Measurements from ENCODE around the gene ZNF701. TPM values are rescaled to one million over a fixed set of nuclear protein-coding genes. Genes with fewer than 3 reads are reported as not detected.
A peak's percentile ranks its signal among the peaks of the same experiment; 100 is the strongest.
"Not testable (repeated sequence)": the region's sequence is repeated elsewhere in the genome, so short reads cannot be mapped to it uniquely, and the experiment has no call there.

Gene ZNF701
- total RNA-seq (2014; rRNA removed; shearing (Covaris generic)), result 4.9 and 6.3 TPM in 2 replicates

DNA sequence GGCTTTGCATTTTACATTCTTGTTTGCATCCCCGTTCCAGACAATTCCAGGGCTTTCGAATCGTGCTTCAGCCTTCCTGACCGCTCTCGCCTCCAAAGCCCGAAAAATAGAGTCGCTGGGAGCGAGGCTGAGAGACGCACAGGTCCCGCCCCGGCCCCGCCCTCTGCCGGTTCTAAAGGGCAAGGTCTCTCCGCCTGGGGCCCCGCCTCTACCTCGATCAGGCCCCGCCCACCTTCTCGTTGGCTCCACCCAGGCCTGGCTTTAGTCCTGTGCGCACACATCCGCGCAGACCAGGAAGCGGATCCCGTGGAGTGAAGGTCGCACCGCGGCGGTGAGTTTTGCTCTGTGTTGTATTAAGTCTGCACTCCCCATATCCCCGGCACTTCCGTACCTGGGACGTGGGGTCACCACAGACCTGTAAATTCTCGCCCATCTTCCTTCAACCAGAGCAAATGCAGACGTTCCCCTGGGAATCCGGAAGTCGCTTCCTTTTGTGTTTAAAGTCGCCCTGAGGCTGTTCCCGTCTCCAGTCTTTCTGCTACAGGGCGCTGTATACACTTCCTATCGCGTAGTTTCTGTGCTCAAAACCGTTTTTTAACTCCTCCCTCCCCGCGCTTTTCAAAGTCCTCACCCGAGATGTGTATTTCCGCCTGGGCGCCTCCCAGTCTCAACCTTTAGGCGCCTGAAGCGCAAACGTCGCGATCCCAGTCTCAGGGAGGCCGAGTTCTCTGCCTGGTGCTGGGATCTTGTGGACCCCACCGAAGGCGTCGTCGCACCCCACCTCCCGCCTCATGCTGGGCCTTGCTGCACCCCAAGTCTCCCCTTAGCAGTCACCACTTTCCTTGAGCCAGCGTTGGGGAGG, at the start of gene ZNF701:
Gene ZNF701, plus strand, starts transcription at position 288 of the 862 bp plus-strand sequence. CDS start 3,861 bp downstream, outside the sequence.
- DNase-seq (ENCODE audit: low spot score), result peak; percentile 82

DNA sequence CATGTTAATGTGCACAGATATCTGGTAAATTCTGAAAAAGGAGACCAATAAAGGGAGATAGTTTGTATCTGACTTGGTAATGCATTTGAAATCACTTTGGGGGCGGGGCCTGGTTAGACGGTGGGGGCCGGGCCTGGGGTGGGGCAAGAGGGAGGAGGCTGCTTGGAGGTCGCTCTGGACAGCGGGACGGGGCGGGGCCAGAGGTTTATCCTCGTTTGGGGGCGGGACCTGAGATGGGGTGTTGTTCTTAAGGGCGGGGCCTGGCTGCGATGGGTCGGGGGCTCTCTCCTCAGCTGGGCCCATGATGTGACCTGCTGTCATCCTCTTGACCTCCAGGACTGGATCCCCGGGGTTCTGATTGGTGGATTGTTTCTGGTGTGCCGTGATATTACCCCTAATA, 47.5 kb upstream of the ZNF701 start:
- no peak for DNase-seq (ENCODE audit: low spot score)

DNA sequence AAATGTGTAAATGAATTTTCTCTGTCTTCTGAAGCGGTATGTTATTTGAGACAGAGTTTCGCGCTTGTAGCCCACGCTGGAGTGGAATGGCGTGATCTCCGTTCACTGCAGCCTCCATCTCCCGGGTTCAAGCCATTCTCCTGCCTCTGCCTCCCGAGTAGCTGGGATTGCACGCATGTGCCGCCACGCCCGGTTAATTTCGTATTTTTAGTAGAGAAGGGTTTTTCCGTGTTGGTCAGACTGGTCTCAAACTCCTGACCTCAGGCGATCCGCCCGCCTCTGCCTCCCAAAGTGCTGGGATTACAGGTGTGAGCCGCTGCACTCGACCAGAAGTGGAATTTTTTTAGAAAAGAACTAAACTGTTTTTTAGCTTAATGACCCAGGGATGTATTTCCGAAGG, 46.0 kb upstream of the ZNF701 start:
- no peak for DNase-seq (ENCODE audit: low spot score)

- peak; percentile 48 for DNase-seq (ENCODE audit: low spot score)
These were observed 42.7 kb upstream of the ZNF701 start, which contains the start of gene ZNF808 for GRCh38 chr19:52527134-52527955. ZNF808 (plus strand) TSS chr19:52527668; CDS start chr19:52543285, 15,617 bp downstream.

- no peak for DNase-seq (ENCODE audit: low spot score)
These were observed 42.1 kb upstream of the ZNF701 start for GRCh38 chr19:52527956-52528351.

- DNase-seq (ENCODE audit: low spot score), result no peak
These were observed 37.6 kb upstream of the ZNF701 start for GRCh38 chr19:52532480-52532879.

DNA sequence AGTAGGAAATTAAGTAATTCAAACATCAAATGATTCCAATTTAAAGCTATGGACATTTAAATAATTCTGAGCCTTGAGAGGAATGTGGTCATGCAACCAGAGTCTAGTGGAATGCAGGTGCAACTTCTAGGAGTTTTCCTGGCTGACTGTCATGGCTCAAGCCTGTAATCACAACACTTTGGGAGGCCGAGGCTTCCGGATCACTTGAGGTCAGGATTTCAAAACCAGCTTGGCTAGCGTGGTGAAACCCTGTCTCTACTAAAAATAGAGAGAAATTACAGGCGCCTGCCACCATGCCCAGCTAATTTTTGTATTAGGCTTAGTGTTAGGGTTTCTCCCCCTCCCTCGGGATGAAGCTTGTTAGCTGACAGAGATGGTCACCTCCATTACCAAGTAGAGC, 36.2 kb upstream of the ZNF701 start:
- no peak for DNase-seq (ENCODE audit: low spot score)

GRCh38 chr19:52535385-52535770, 34.7 kb upstream of the ZNF701 start:
- DNase-seq (ENCODE audit: low spot score), result not testable (repeated sequence)

GRCh38 chr19:52535771-52536447, 34.2 kb upstream of the ZNF701 start:
- no peak for DNase-seq (ENCODE audit: low spot score)

DNA sequence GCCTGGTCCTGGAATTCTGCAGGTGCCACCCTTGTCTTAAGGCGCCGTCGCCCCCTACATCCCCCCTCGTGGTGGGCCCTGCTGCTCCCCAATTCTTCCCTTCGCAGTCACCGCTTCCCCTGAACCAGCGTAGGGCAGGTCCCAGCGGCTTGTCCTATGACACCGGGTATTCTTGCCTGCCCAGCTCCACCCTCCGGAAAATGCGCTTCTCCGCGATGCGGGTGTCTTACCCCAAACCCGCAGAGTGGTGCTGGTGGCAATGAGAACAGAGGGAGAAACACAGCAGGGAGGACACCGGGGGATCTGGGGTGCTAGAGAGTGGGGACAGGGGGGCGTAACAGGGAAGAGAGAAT, 33.7 kb upstream of the ZNF701 start:
- no peak for DNase-seq (ENCODE audit: low spot score)

DNA sequence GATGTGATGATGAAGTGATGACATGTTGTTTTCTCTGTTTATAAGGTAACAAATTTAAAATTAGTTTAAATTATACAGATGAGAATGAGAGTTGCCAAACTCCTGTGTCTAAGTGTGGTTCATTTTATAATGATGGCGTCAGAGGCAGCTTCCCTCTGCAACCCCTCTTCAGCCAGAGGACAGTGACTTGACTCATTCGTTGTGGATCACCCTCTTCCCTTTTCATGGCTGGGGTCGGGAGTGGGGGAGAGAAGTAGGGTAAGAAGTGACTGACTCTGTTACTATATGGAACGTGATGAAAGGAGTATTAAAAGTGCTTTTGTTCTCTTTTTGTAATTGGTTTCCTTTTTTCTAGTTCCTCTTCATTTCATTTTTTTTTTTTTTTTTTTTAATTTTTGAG, 31.3 kb upstream of the ZNF701 start:
- not testable (repeated sequence) for DNase-seq (ENCODE audit: low spot score)

- not testable (repeated sequence) for DNase-seq (ENCODE audit: low spot score)
These were observed 28.9 kb upstream of the ZNF701 start for GRCh38 chr19:52541176-52541575.

DNA sequence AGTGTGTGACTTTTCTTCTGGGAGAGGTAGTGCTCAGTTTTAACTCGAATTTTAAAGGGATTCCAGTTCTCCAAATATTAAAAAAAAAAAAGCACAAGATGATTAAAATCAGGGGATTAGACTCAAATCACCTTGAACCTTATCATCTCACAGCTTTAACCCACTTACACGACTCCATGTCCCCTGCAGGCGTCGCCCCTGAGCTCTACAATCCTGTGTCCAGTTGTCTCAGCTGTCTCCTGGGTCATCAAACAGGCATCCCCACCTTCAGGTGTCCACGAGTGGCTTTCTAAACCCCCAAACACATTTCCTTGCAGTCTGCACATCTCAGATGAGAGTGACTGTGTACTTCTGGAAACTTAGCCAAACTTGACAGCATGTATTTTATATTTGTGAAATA, 28.5 kb upstream of the ZNF701 start:
- DNase-seq (ENCODE audit: low spot score), result no peak

- not testable (repeated sequence) for DNase-seq (ENCODE audit: low spot score)
These were observed 27.5 kb upstream of the ZNF701 start for GRCh38 chr19:52542541-52542940.

GRCh38 chr19:52542984-52543664, 27.0 kb upstream of the ZNF701 start:
- DNase-seq (ENCODE audit: low spot score), result no peak

- DNase-seq (ENCODE audit: low spot score), result no peak
These were observed 15.7 kb upstream of the ZNF701 start for GRCh38 chr19:52554216-52554971.

DNA sequence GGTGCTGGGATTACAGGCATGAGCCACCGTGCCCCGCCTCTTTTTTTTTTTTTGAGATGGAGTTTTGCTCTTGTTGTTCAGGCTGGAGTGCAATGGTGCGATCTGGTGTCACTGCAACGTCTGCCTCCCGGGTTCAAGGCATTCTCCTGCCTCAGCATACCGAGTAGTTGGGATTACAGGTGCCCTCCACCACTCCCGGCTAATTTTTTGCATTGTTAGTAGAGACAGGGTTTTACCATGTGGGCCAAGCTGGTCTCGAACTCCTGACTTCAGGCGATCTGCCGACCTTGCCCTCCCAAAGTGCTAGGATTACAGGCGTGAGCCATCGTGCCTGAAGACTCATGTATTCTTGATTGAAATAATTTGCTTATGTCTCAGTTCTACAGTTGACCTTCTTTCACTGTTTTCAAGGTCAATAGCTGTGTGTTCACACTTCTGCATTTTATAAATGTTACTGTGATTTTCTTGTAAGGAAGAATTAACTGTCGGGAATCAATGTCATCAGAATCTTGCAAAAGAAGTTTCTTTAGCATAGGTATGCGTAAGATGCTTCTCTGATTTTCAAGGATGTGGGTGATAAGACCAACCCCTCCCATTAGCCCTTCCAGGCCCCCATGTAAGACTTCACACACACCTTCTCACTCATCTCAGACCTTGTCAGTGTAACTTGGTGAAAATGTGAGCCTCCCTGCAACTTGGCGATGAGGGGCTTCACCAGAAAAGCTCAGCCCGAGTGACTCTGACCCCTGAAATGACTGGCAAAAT, 12.7 kb upstream of the ZNF701 start:
- DNase-seq (ENCODE audit: low spot score), result no peak

DNA sequence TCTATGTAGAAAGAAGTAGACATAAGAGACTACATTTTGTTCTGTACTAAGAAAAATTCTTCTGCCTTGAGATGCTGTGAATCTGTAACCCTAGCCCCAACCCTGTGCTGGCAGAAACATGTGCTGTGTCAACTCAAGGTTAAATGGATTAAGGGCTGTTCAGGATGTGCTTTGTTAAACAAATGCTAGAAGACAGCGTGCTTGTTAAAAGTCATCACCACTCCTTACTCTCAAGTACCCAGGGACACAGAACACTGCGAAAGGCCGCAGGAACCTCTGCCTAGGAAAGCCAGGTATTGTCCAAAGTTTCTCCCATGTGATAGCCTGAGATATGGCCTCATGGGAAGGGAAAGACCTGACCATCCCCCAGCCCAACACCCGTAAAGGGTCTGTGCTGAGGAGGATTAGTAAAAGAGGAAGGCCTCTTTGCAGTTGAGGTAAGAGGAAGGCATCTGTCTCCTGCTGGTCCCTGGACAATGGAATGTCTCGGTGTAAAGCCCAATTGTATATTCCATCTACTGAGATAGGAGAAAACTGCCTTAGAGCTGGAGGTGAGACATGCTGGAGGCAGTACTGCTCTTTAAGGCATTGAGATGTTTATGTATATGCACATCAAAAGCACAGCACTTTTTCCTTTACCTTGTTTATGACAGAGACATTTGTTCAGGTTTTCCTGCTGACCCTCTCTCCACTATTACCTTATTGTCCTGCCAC, 11.2 kb upstream of the ZNF701 start:
- not testable (repeated sequence) for DNase-seq (ENCODE audit: low spot score)

GRCh38 chr19:52561611-52562010, 8.5 kb upstream of the ZNF701 start:
- not testable (repeated sequence) for DNase-seq (ENCODE audit: low spot score)

All from A172 (cell line).